SU-DHL-6 (cell line): ENCODE data around the gene OBSL1.

Source experiments
- H2AFZ ChIP-seq: fragments of 200-600 bp; sonication (generic); 2 replicates; pipeline ENCODE4 v1.6.1; 2014; ENCODE audit warnings: low read depth, mild to moderate bottlenecking, moderate library complexity, mixed read lengths, antibody characterized with exemption, low read length; ENCODE audit not compliant: severe bottlenecking
- H3F3A ChIP-seq: fragments of 200-600 bp; shearing (Covaris generic); 2 replicates; pipeline ENCODE4 v1.6.0; 2016; ENCODE audit warnings: antibody characterized with exemption, mild to moderate bottlenecking; ENCODE audit not compliant: insufficient read depth
- H3K27ac ChIP-seq: fragments of 200-600 bp; sonication (generic); 2 replicates; pipeline ENCODE4 v1.5.1; 2016; ENCODE audit warnings: low read depth, mild to moderate bottlenecking, low read length, moderate library complexity, mixed read lengths
- H3K27me3 ChIP-seq: fragments of 200-600 bp; sonication (generic), shearing (Covaris generic); 2 replicates; pipeline ENCODE4 v1.6.0; 2014; ENCODE audit warnings: mild to moderate bottlenecking, low read length
- H3K36me3 ChIP-seq: fragments of 200-600 bp; sonication (generic); 2 replicates; pipeline ENCODE4 v1.6.1; 2014; ENCODE audit warnings: mild to moderate bottlenecking, low read length, mixed read lengths
- H3K4me2 ChIP-seq: fragments of 300-600, 200-600 bp; shearing (Covaris generic), sonication (generic); 2 replicates; pipeline ENCODE4 v1.6.0; 2014; ENCODE audit warnings: low read length, low read depth, mild to moderate bottlenecking; ENCODE audit not compliant: poor library complexity, severe bottlenecking
- H3K4me3 ChIP-seq: fragments of 200-600 bp; sonication (generic); 2 replicates; pipeline ENCODE4 v1.5.1; 2014; ENCODE audit warnings: antibody characterized with exemption, low read length, mild to moderate bottlenecking, mixed read lengths; ENCODE audit not compliant: insufficient read depth, poor library complexity, severe bottlenecking
- H3K79me2 ChIP-seq: fragments of 200-600 bp; sonication (generic); 2 replicates; pipeline ENCODE4 v1.6.1; 2014; ENCODE audit warnings: mild to moderate bottlenecking, low read length, moderate library complexity; ENCODE audit not compliant: insufficient read depth
- H3K9ac ChIP-seq: fragments of 200-600 bp; sonication (generic); 2 replicates; pipeline ENCODE4 v1.7.0; 2014; ENCODE audit warnings: mild to moderate bottlenecking, low read length
- H3K9me2 ChIP-seq: fragments of 200-600 bp; sonication (generic); replicated peaks from 2 replicates; pipeline ENCODE4 v1.6.1; 2014; ENCODE audit warnings: low read length; ENCODE audit not compliant: insufficient read depth
- H3K9me3 ChIP-seq: fragments of 200-600 bp; sonication (generic); 2 replicates; pipeline ENCODE4 v1.6.1; 2014; ENCODE audit warnings: low read length, mixed read lengths; ENCODE audit not compliant: insufficient read depth
- H4K20me1 ChIP-seq: fragments of 200-600 bp; sonication (generic); 2 replicates; pipeline ENCODE4 v1.6.1; 2014; ENCODE audit warnings: low read depth, mild to moderate bottlenecking, antibody characterized with exemption, low read length, moderate library complexity, mixed read lengths
- EZH2phosphoT487 ChIP-seq: fragments of 200-600 bp; sonication (generic), shearing (Covaris generic); conservative IDR thresholded peaks from 2 replicates; pipeline ENCODE4 v1.6.1; 2018; ENCODE audit warnings: mild to moderate bottlenecking, antibody characterized with exemption, low read length, moderate library complexity, mixed read lengths
- TF ChIP-seq, protein P1 (sequence below): fragments of 200-600 bp; sonication (generic); IDR thresholded peaks from one replicate; pipeline ENCODE4 v1.5.1; 2017; ENCODE audit warnings: antibody characterized with exemption, mild to moderate bottlenecking, low read length, moderate library complexity; ENCODE audit not compliant: insufficient read depth, poor library complexity, severe bottlenecking

Gene OBSL1

DNA sequence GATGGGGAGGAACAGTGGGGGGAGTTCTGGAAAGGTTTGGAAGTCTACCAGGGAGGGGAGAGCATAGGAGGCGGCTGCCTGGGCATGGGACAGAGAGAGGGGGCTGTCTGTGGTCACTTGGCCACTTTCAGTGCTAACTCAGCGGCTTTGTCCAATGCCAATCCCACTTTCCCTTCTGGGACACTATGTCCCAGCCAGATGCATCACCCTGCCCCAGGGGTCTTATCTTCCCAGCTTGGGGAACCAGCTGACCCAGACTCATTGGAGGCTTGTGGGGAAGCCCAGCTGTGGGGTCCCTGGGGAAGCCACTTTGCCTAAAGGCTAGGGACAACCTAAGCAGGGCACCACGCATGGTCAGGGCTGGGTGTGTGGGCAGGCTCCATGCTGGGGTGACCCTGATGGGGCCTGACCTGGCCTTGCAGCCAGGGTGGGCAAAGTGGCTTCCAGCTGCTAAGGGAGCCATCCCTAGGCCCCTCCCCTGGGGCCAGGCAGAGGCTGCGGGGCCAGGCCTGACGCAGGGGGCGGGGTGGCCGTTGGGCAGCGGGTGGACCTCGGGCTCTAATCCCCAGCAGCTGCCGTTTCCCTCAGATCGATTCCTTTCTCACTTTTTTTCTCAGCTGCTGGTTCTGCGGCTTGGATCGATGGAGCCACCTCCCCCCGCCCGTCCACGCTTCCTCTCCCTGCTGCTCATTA, 58.7 kb downstream of the OBSL1 start:
- no peak overlapping the region for H3K4me2 ChIP-seq
- H3K27me3 ChIP-seq = no peaks in the 10 kb centered on the region
- TF ChIP-seq EZH2phosphoT487 = no peak
- TF ChIP-seq, protein P1, sequence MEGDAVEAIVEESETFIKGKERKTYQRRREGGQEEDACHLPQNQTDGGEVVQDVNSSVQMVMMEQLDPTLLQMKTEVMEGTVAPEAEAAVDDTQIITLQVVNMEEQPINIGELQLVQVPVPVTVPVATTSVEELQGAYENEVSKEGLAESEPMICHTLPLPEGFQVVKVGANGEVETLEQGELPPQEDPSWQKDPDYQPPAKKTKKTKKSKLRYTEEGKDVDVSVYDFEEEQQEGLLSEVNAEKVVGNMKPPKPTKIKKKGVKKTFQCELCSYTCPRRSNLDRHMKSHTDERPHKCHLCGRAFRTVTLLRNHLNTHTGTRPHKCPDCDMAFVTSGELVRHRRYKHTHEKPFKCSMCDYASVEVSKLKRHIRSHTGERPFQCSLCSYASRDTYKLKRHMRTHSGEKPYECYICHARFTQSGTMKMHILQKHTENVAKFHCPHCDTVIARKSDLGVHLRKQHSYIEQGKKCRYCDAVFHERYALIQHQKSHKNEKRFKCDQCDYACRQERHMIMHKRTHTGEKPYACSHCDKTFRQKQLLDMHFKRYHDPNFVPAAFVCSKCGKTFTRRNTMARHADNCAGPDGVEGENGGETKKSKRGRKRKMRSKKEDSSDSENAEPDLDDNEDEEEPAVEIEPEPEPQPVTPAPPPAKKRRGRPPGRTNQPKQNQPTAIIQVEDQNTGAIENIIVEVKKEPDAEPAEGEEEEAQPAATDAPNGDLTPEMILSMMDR = no peak
- H4K20me1 ChIP-seq = no peaks in the 10 kb centered on the region
- H3K36me3 ChIP-seq = no peaks in the 10 kb centered on the region
- H3K4me3 ChIP-seq = no peak overlapping the region
- no peaks in the 10 kb centered on the region for H3K79me2 ChIP-seq
- no peaks in the 10 kb centered on the region for H3K9me3 ChIP-seq
- no peak overlapping the region for H3K9ac ChIP-seq
- no peak overlapping the region for H3K27ac ChIP-seq
- no peak overlapping the region for H2AFZ ChIP-seq
- no peaks in the 10 kb centered on the region for H3K9me2 ChIP-seq
- no peaks in the 10 kb centered on the region for H3F3A ChIP-seq

DNA sequence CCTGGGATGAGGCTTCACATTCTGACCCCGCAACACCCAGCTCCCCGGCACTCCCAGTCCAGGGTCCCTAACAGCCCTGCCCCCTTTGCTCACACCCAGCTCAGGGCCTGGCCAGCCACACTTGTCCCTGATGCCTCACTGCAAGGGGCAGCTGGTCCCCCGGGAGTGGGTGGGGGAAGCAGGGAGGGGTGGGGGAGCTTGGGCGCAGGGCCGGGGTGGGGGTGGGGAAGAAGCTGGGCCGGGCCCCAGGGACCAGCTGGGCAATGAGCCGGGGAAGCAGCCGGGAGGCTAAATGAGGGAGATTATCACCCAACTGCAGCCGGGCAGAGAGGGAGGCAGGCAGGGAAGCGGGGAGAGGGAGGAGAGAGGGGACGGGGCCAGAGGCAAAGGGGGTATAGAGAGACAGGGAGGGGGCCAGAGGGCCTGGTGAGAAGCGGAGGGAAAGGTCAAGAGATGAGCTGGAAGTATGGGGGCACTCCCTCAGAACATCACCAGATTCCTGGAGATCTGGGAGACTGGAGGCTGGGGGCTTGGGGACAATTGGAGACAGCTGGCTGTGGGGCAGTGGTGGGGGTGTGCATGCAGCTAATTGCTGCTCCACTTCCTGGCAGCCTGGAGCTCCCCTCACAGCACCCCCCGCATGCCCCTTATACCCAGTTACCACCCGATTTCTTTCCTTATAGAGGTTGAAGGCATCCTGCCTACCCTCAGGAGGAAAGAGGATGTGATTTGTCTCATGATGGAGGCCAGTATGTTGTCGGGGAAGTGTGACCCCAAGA, 59.6 kb downstream of the OBSL1 start:
- H4K20me1 ChIP-seq = no peaks in the 10 kb centered on the region
- no peak overlapping the region for H3K4me3 ChIP-seq
- no peaks in the 10 kb centered on the region for H3F3A ChIP-seq
- no peak overlapping the region for H3K9ac ChIP-seq
- H3K27me3 ChIP-seq = no peaks in the 10 kb centered on the region
- H3K36me3 ChIP-seq = no peaks in the 10 kb centered on the region
- H3K4me2 ChIP-seq = no peak overlapping the region
- no peaks in the 10 kb centered on the region for H3K9me2 ChIP-seq
- H3K9me3 ChIP-seq = no peaks in the 10 kb centered on the region
- TF ChIP-seq, protein P1 = no peak
- no peak for TF ChIP-seq EZH2phosphoT487
- no peak overlapping the region for H3K27ac ChIP-seq
- no peak overlapping the region for H2AFZ ChIP-seq
- no peaks in the 10 kb centered on the region for H3K79me2 ChIP-seq

DNA sequence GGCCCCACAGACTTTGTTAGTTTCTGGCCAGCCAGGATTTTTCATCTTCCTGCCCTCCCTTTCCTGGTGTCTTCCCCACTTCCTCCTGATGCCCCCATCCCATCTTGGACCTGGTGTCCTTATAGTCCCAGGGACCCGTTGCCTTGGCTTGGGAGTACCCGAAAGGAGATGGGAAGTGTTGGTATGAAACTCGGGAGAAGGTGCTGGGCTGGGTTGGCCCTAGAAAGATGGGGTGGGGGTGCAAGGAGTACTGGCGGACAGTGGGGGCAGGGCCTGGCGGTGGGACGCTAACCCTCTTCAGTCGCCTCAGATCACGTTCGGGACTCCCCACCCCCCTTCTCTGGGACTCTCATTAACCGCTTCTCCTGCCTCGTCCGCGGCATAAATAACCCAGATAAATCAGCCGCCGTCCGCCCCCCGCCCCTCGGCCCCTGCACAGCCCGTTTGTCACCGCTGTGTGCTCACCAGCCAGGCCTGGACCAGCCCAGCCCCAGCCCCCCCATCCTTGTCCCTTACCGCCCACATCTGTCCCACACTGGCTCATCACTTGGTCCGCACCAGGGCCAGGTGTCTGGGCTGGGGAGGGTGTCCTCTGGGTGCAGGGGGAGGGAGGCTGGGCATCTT, 60.7 kb downstream of the OBSL1 start:
- Histone ChIP-seq H2AFZ (no peak overlapping the region), H4K20me1 (no peaks in the 10 kb centered on the region), H3K27ac (no peak overlapping the region), H3K9me3 (no peaks in the 10 kb centered on the region), H3K9ac (no peak overlapping the region), H3K79me2 (no peaks in the 10 kb centered on the region), H3K36me3 (no peaks in the 10 kb centered on the region), H3F3A (no peaks in the 10 kb centered on the region), H3K27me3 (no peaks in the 10 kb centered on the region), H3K9me2 (no peaks in the 10 kb centered on the region), H3K4me2 (no peak overlapping the region), H3K4me3 (no peak overlapping the region)
- TF ChIP-seq, protein P1 = no peak
- no peak for TF ChIP-seq EZH2phosphoT487
